Measurements from ENCODE around the gene GALNT18. TPM values are rescaled to one million over a fixed set of nuclear protein-coding genes. Genes with fewer than 3 reads are reported as not detected.

Gene GALNT18
- polyA plus RNA-seq, 1 experiment, result 4.8 TPM

DNA sequence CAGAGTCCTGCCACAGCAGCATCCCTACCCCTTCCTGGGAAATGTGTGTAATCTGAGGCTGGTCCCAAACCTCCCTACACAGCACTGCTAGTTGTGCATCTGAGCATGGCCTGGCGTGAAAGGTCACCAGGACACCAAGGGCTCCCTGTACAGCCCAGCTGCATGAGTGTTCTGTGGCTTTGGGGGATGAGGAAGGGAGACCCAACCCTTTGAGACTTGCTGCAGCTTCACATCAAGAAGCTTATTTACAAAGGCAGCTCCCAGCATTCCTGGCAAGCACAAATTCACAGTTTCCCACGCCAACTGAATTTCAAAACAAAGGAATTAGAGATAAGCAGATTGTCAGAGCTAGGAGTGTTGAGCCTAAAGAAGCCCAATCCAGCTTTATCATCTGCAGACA lies 301.0 kb downstream of the GALNT18 start:
- CTCF ChIA-PET, result no interaction called here
- Histone ChIP-seq H3K4me3 (ENCODE audit: low read depth, low read length) (no peak overlapping the region), H3K27ac (ENCODE audit: low read depth, low read length) (no peak overlapping the region), H3K27me3 (ENCODE audit: control insufficient read depth, insufficient read depth, low read length) (no peaks in the 10 kb centered on the region), H3K9me3 (ENCODE audit: control insufficient read depth, insufficient read depth, low read length) (no peaks in the 10 kb centered on the region)
- no peak for DNase-seq (ENCODE audit: low read depth, low spot score)
- TF ChIP-seq, protein P1, sequence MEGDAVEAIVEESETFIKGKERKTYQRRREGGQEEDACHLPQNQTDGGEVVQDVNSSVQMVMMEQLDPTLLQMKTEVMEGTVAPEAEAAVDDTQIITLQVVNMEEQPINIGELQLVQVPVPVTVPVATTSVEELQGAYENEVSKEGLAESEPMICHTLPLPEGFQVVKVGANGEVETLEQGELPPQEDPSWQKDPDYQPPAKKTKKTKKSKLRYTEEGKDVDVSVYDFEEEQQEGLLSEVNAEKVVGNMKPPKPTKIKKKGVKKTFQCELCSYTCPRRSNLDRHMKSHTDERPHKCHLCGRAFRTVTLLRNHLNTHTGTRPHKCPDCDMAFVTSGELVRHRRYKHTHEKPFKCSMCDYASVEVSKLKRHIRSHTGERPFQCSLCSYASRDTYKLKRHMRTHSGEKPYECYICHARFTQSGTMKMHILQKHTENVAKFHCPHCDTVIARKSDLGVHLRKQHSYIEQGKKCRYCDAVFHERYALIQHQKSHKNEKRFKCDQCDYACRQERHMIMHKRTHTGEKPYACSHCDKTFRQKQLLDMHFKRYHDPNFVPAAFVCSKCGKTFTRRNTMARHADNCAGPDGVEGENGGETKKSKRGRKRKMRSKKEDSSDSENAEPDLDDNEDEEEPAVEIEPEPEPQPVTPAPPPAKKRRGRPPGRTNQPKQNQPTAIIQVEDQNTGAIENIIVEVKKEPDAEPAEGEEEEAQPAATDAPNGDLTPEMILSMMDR (IDR thresholded peaks at IDR 0.05; ENCODE audit: low read depth, low read length), result no peak
- POLR2A ChIA-PET, result no interaction called here

DNA sequence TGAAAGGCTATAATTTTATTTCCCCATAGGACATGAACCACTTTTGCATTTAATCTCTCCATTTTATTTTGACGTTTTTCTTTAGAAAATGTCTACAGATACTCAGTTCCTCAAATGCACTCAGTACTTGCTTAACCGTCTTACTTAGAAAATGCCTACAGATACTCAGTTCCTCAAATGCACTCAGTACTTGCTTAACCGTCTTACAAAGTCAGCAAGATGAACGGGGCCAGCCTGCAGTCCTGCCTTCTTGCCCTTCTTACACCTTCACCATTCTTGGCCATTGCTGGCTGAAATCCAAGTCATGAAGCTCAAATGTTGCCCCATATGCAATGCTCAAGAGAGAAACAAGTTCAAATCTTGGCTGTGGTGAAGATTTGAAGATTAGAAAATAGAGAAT lies 302.8 kb downstream of the GALNT18 start:
- TF ChIP-seq, protein P1 (IDR thresholded peaks at IDR 0.05; ENCODE audit: low read depth, low read length), result no peak
- Histone ChIP-seq H3K27me3 (ENCODE audit: control insufficient read depth, insufficient read depth, low read length) (no peaks in the 10 kb centered on the region), H3K4me3 (ENCODE audit: low read depth, low read length) (no peak overlapping the region), H3K27ac (ENCODE audit: low read depth, low read length) (no peak overlapping the region), H3K9me3 (ENCODE audit: control insufficient read depth, insufficient read depth, low read length) (no peaks in the 10 kb centered on the region)
- no peak for DNase-seq (ENCODE audit: low read depth, low spot score)
- ChIA-PET POLR2A (no interaction called here), CTCF (no interaction called here)

DNA sequence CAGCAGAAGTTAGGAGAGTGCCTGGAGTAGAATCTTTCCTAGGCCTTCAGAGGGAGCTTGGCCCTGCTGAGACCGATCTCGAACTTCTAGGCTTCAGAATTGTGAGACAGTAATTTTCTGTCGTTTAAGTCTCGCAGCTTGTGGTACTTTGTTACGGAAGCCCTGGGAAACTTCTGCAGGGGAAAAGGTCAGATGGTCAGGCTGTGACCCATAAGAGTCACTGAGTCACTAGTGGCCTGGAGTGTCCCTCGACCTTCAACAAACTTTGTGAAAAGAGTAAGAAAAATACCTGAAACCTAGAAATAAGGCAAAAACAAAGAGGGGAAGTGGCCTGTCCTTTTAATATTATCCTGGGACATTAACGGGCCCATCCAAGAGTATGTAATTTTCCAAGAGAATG lies 303.3 kb downstream of the GALNT18 start:
- ChIA-PET CTCF (no interaction called here), POLR2A (no interaction called here)
- no peak overlapping the region for H3K27ac ChIP-seq (ENCODE audit: low read depth, low read length)
- H3K9me3 ChIP-seq (ENCODE audit: control insufficient read depth, insufficient read depth, low read length), result no peaks in the 10 kb centered on the region
- H3K4me3 ChIP-seq (ENCODE audit: low read depth, low read length), result no peak overlapping the region
- DNase-seq (ENCODE audit: low read depth, low spot score), result no peak
- TF ChIP-seq, protein P1 (IDR thresholded peaks at IDR 0.05; ENCODE audit: low read depth, low read length), result no peak
- H3K27me3 ChIP-seq (ENCODE audit: control insufficient read depth, insufficient read depth, low read length), result no peaks in the 10 kb centered on the region

DNA sequence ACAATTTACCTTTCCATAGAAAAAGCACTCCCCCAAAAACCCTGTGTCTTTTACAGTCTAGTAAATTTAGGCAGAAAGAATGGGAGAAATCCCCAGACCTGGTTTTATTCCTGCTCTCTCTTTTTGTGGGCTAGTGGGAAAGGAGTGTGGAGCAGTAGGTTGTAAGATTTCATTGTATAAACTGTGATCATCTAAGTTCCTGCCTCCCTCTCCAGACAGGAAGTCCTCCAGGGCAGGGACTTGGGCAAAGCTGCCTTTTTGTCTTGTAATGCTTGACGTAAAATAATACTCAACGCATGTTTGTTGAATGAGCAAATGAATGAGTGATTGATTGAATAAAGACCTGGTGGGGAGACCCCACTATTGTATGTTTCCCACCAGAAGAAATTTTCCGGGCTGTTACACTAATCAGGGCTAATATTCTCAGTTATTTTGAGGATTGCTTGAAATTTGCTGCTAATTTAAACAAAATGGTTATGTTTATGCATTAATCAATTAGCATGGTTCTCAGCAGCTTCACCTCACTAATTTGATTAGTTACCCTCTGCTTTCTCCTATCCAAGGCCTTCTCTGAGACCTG lies 305.1 kb downstream of the GALNT18 start:
- TF ChIP-seq, protein P1 (IDR thresholded peaks at IDR 0.05; ENCODE audit: low read depth, low read length), result no peak
- no peak overlapping the region for H3K4me3 ChIP-seq (ENCODE audit: low read depth, low read length)
- no peak for DNase-seq (ENCODE audit: low read depth, low spot score)
- H3K27me3 ChIP-seq (ENCODE audit: control insufficient read depth, insufficient read depth, low read length), result no peaks in the 10 kb centered on the region
- POLR2A ChIA-PET, result no interaction called here
- CTCF ChIA-PET, result no interaction called here
- H3K9me3 ChIP-seq (ENCODE audit: control insufficient read depth, insufficient read depth, low read length), result no peaks in the 10 kb centered on the region
- no peak overlapping the region for H3K27ac ChIP-seq (ENCODE audit: low read depth, low read length)

GRCh38 chr11:11313902-11314692 lies 307.7 kb downstream of the GALNT18 start:
- ChIA-PET CTCF (no interaction called here), POLR2A (no interaction called here)
- H3K27ac ChIP-seq (ENCODE audit: low read depth, low read length), result no peak overlapping the region
- DNase-seq (ENCODE audit: low read depth, low spot score), result no peak
- no peaks in the 10 kb centered on the region for H3K9me3 ChIP-seq (ENCODE audit: control insufficient read depth, insufficient read depth, low read length)
- no peak overlapping the region for H3K4me3 ChIP-seq (ENCODE audit: low read depth, low read length)
- TF ChIP-seq, protein P1 (IDR thresholded peaks at IDR 0.05; ENCODE audit: low read depth, low read length), result no peak
- H3K27me3 ChIP-seq (ENCODE audit: control insufficient read depth, insufficient read depth, low read length), result no peaks in the 10 kb centered on the region

Measured in AG04450 (cell line).